ENCODE results near the gene BSN.

Gene BSN

DNA sequence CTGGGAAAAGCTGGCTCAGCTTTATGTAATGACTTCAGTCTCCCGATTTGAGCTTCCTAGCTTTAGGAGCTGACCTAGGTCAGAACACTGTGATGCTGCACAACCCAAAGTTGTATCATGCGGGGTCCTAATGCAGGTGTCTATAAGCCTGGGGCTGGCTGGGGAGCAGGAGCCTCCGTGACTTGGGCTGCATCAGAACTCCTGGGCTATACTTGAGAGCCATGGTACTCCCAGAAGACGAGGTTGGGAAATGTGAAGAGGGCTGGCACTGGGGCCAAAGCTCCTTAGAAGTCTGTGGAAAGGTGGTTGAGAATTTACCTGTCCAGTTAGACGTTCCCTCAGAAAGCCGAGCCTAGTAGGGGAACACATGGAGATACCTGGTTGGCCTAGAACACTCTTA is 57.0 kb downstream of the BSN start:
- Histone ChIP-seq H3K27ac (ENCODE audit: low read depth, low read length) (no peak overlapping the region), H3K4me1 (ENCODE audit: control insufficient read depth in 1 of 2, insufficient read depth in 2 of 2, low read length in 2 of 2) (no peaks in the 10 kb centered on the region), H3K27me3 (ENCODE audit: control insufficient read depth in 1 of 2, insufficient read depth in 2 of 2, low read length in 2 of 2) (no peaks in the 10 kb centered on the region), H3K36me3 (ENCODE audit: control insufficient read depth in 1 of 2, insufficient read depth in 2 of 2, low read length in 2 of 2) (no peaks in the 10 kb centered on the region), H3K4me3 (ENCODE audit: low read depth in 1 of 2, low read length in 2 of 2) (no peak overlapping the region), H3K9ac (ENCODE audit: low read depth in 1 of 2, low read length in 2 of 2) (no peak overlapping the region), H3K9me3 (ENCODE audit: control insufficient read depth in 1 of 2, low read length in 2 of 2) (no peaks in the 10 kb centered on the region)

DNA sequence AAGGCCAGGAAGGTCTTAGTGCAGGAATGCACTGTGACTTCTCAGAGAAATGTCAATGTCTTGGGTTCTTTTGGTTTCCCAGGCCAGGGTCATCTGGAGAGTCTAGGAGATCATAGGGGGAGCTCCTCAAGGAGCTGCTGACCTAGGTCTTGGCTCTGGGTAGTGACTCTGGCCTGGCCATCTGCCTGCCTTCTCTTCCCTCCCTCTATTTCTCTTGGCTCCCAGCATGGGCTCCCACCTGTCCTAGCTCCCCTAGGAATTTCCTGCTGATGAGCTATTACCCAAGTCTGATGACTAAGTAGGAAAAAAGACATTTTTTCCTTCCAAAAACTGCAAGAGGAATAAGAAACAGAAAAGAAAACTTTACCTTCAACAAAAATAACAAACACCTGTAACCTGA is 57.4 kb downstream of the BSN start:
- H3K4me3 ChIP-seq (ENCODE audit: low read depth in 1 of 2, low read length in 2 of 2) = no peak overlapping the region
- H3K36me3 ChIP-seq (ENCODE audit: control insufficient read depth in 1 of 2, insufficient read depth in 2 of 2, low read length in 2 of 2) = no peaks in the 10 kb centered on the region
- no peak overlapping the region for H3K9ac ChIP-seq (ENCODE audit: low read depth in 1 of 2, low read length in 2 of 2)
- no peaks in the 10 kb centered on the region for H3K4me1 ChIP-seq (ENCODE audit: control insufficient read depth in 1 of 2, insufficient read depth in 2 of 2, low read length in 2 of 2)
- no peak overlapping the region for H3K27ac ChIP-seq (ENCODE audit: low read depth, low read length)
- H3K9me3 ChIP-seq (ENCODE audit: control insufficient read depth in 1 of 2, low read length in 2 of 2) = no peaks in the 10 kb centered on the region
- no peaks in the 10 kb centered on the region for H3K27me3 ChIP-seq (ENCODE audit: control insufficient read depth in 1 of 2, insufficient read depth in 2 of 2, low read length in 2 of 2)

DNA sequence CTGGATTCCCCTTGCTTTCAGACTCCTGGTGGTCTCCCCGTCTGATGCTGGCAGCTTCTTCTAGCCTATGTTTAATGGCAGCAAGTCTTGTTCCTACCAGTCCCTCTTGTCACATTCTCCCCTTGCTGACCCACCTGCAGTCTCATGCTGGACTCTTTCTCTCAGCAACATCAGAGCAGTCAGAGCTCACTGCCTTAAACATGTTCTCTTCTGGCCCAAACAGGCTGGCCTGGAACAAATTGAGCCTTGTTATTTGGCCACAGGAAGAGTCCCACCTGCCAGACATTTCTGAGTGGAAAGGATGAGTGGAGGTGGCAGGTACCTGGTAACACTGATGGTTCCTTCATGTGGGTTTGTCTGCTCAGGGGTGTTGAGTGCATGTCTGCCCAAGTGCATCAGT is 60.7 kb downstream of the BSN start:
- H3K27me3 ChIP-seq (ENCODE audit: control insufficient read depth in 1 of 2, insufficient read depth in 2 of 2, low read length in 2 of 2) = no peaks in the 10 kb centered on the region

DNA sequence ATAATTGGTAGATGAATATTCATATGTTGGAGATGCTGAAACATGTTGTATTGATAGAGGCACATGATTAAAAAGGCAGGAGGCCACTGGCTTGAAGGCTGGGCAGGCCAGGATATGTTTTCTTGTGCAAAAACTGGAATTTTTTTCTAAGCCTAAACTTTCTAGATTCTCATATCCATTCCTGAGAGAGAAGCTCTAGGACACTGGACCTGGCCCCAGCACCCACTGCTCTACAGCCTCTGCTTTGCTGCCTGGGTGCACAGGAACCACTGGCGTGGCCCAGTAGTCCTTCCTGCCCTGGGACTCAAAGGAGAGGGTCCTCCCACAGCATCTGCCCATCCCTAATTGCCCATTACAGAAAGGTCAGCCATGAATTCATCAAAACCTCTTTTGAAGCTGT is 61.8 kb downstream of the BSN start:
- no peaks in the 10 kb centered on the region for H3K4me1 ChIP-seq (ENCODE audit: control insufficient read depth in 1 of 2, insufficient read depth in 2 of 2, low read length in 2 of 2)
- H3K27ac ChIP-seq (ENCODE audit: low read depth, low read length) = no peak overlapping the region
- H3K36me3 ChIP-seq (ENCODE audit: control insufficient read depth in 1 of 2, insufficient read depth in 2 of 2, low read length in 2 of 2) = no peaks in the 10 kb centered on the region
- H3K9ac ChIP-seq (ENCODE audit: low read depth in 1 of 2, low read length in 2 of 2) = no peak overlapping the region
- H3K4me3 ChIP-seq (ENCODE audit: low read depth in 1 of 2, low read length in 2 of 2) = no peak overlapping the region
- no peaks in the 10 kb centered on the region for H3K9me3 ChIP-seq (ENCODE audit: control insufficient read depth in 1 of 2, low read length in 2 of 2)
- no peaks in the 10 kb centered on the region for H3K27me3 ChIP-seq (ENCODE audit: control insufficient read depth in 1 of 2, insufficient read depth in 2 of 2, low read length in 2 of 2)

More for the DNA sequence above, 60.7 kb downstream of the BSN start:
- Histone ChIP-seq H3K9me3 (ENCODE audit: control insufficient read depth in 1 of 2, low read length in 2 of 2) (no peaks in the 10 kb centered on the region), H3K4me1 (ENCODE audit: control insufficient read depth in 1 of 2, insufficient read depth in 2 of 2, low read length in 2 of 2) (no peaks in the 10 kb centered on the region), H3K27ac (ENCODE audit: low read depth, low read length) (no peak overlapping the region), H3K36me3 (ENCODE audit: control insufficient read depth in 1 of 2, insufficient read depth in 2 of 2, low read length in 2 of 2) (no peaks in the 10 kb centered on the region), H3K9ac (ENCODE audit: low read depth in 1 of 2, low read length in 2 of 2) (no peak overlapping the region), H3K4me3 (ENCODE audit: low read depth in 1 of 2, low read length in 2 of 2) (no peak overlapping the region)

DNA sequence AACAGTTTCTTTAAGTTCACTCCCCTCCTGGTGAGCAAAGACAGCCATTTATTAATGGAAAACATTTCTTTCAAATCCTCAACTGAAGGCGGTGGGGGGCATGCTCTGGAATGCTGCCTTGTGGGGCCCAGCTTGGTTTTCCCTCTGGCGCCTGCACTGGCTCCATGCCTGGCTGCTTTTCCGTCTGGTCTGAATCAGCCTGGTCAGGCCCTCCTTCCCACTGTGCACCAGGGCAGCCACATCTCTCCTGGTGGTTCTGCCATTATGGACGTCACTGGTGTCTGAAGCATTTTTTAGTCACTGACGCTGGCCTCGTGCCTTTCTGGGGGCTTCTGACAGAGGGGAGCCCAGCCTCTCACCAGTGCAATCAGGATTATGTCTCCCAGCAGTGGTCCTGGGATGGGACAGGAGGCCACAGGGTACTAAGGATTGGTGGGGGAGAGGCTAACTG is 62.2 kb downstream of the BSN start:
- no peaks in the 10 kb centered on the region for H3K36me3 ChIP-seq (ENCODE audit: control insufficient read depth in 1 of 2, insufficient read depth in 2 of 2, low read length in 2 of 2)
- no peaks in the 10 kb centered on the region for H3K9me3 ChIP-seq (ENCODE audit: control insufficient read depth in 1 of 2, low read length in 2 of 2)
- no peaks in the 10 kb centered on the region for H3K4me1 ChIP-seq (ENCODE audit: control insufficient read depth in 1 of 2, insufficient read depth in 2 of 2, low read length in 2 of 2)
- H3K9ac ChIP-seq (ENCODE audit: low read depth in 1 of 2, low read length in 2 of 2) = no peak overlapping the region
- H3K27ac ChIP-seq (ENCODE audit: low read depth, low read length) = no peak overlapping the region
- H3K27me3 ChIP-seq (ENCODE audit: control insufficient read depth in 1 of 2, insufficient read depth in 2 of 2, low read length in 2 of 2) = no peaks in the 10 kb centered on the region
- no peak overlapping the region for H3K4me3 ChIP-seq (ENCODE audit: low read depth in 1 of 2, low read length in 2 of 2)

DNA sequence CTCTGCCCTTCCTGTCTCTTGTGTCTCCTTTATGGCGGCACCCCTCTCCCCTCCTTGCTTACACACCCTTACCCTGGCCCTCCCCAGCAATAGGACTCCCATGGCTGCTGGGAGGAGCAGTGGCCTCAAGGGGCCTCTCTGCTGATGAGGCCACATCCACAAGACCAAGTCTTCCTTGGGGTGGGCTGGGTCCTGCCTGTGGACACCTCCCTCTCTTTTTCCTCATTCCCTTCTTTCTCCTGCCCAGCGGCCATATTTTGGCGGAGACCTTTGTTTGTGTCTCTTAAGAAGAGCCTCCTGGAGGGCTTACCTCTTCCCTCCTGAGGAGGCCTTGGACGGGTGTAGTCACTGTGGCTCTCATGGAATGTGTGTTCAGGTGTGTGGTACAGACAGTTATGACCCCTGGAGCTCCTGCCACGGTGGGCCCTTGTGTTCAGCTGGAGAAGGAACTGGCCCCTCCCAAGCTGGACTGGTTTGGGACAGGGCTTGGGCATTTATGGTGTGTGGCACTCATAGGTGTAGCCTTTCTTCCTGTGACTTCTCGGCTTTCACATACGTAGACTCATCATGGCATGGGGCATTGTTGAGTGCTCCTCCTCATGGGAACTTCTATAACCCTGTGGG is 63.2 kb downstream of the BSN start:
- Histone ChIP-seq H3K4me1 (ENCODE audit: control insufficient read depth in 1 of 2, insufficient read depth in 2 of 2, low read length in 2 of 2) (no peaks in the 10 kb centered on the region), H3K36me3 (ENCODE audit: control insufficient read depth in 1 of 2, insufficient read depth in 2 of 2, low read length in 2 of 2) (no peaks in the 10 kb centered on the region), H3K27ac (ENCODE audit: low read depth, low read length) (no peak overlapping the region), H3K4me3 (ENCODE audit: low read depth in 1 of 2, low read length in 2 of 2) (no peak overlapping the region), H3K9ac (ENCODE audit: low read depth in 1 of 2, low read length in 2 of 2) (no peak overlapping the region), H3K27me3 (ENCODE audit: control insufficient read depth in 1 of 2, insufficient read depth in 2 of 2, low read length in 2 of 2) (no peaks in the 10 kb centered on the region), H3K9me3 (ENCODE audit: control insufficient read depth in 1 of 2, low read length in 2 of 2) (no peaks in the 10 kb centered on the region)

DNA sequence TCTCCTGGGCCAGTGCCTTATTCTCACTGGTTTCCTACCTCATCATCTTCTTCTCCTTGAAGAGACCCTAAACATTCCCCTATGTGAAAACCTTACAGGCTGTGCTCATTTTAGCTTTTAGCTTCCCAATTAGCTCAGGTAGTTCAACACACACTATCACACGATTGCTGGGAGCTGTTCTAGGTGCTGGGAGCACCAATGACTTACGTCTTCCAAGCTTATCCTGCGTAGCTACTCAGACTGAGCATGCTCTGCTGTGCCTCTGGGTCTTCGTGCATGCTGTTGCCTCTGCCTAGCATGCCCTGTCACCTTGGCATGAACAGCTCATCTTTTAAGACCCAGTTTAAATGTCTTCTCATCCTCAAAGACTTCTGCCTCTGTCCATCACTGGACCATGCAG is 64.1 kb downstream of the BSN start:
- no peaks in the 10 kb centered on the region for H3K27me3 ChIP-seq (ENCODE audit: control insufficient read depth in 1 of 2, insufficient read depth in 2 of 2, low read length in 2 of 2)
- H3K9ac ChIP-seq (ENCODE audit: low read depth in 1 of 2, low read length in 2 of 2) = no peak overlapping the region
- H3K9me3 ChIP-seq (ENCODE audit: control insufficient read depth in 1 of 2, low read length in 2 of 2) = no peaks in the 10 kb centered on the region
- no peaks in the 10 kb centered on the region for H3K36me3 ChIP-seq (ENCODE audit: control insufficient read depth in 1 of 2, insufficient read depth in 2 of 2, low read length in 2 of 2)
- H3K4me1 ChIP-seq (ENCODE audit: control insufficient read depth in 1 of 2, insufficient read depth in 2 of 2, low read length in 2 of 2) = no peaks in the 10 kb centered on the region
- no peak overlapping the region for H3K27ac ChIP-seq (ENCODE audit: low read depth, low read length)
- no peak overlapping the region for H3K4me3 ChIP-seq (ENCODE audit: low read depth in 1 of 2, low read length in 2 of 2)

DNA sequence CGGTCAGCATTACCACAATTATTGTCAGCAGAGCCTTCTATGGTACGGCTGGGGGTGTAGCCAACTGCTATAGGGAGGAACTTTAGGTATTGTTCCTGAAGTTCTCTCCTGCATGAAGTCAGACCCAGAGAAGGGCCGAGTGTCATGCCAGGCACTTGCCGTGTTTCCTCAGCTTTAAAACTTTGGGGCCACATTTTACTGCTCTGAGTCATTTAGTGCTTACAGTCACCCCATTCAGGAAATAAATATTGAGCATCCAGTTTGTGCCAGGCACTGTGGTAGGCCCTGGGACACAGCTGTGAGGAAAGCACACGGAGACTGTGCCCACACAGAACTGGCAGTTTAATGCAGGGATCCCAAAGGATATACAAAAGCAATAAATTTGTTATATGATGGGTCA is 65.4 kb downstream of the BSN start:
- Histone ChIP-seq H3K9me3 (ENCODE audit: control insufficient read depth in 1 of 2, low read length in 2 of 2) (no peaks in the 10 kb centered on the region), H3K27me3 (ENCODE audit: control insufficient read depth in 1 of 2, insufficient read depth in 2 of 2, low read length in 2 of 2) (no peaks in the 10 kb centered on the region), H3K4me1 (ENCODE audit: control insufficient read depth in 1 of 2, insufficient read depth in 2 of 2, low read length in 2 of 2) (no peaks in the 10 kb centered on the region), H3K36me3 (ENCODE audit: control insufficient read depth in 1 of 2, insufficient read depth in 2 of 2, low read length in 2 of 2) (no peaks in the 10 kb centered on the region), H3K9ac (ENCODE audit: low read depth in 1 of 2, low read length in 2 of 2) (no peak overlapping the region), H3K27ac (ENCODE audit: low read depth, low read length) (no peak overlapping the region), H3K4me3 (ENCODE audit: low read depth in 1 of 2, low read length in 2 of 2) (no peak overlapping the region)

DNA sequence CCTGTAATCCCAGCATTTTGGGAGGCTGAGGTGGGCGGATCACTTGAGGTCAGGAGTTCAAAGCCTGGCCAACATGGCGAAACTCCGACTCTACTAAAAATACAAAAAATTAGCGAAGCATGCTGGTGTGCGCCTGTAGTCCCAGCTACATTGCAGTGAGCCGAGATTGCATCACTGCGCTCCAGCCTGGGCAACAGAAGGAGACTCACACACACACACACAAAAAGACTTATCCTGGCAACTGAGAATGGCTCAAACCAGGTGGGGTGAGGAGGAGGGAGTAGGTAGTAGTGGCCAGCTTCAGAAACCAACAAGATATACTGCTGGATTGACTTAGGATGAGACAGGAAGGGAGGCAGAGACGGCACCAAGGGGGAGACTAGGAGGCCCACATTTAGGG is 66.5 kb downstream of the BSN start:
- H3K9me3 ChIP-seq (ENCODE audit: control insufficient read depth in 1 of 2, low read length in 2 of 2) = no peaks in the 10 kb centered on the region
- H3K4me1 ChIP-seq (ENCODE audit: control insufficient read depth in 1 of 2, insufficient read depth in 2 of 2, low read length in 2 of 2) = no peaks in the 10 kb centered on the region
- H3K4me3 ChIP-seq (ENCODE audit: low read depth in 1 of 2, low read length in 2 of 2) = no peak overlapping the region
- no peak overlapping the region for H3K27ac ChIP-seq (ENCODE audit: low read depth, low read length)
- H3K36me3 ChIP-seq (ENCODE audit: control insufficient read depth in 1 of 2, insufficient read depth in 2 of 2, low read length in 2 of 2) = no peaks in the 10 kb centered on the region
- no peak overlapping the region for H3K9ac ChIP-seq (ENCODE audit: low read depth in 1 of 2, low read length in 2 of 2)
- H3K27me3 ChIP-seq (ENCODE audit: control insufficient read depth in 1 of 2, insufficient read depth in 2 of 2, low read length in 2 of 2) = no peaks in the 10 kb centered on the region

DNA sequence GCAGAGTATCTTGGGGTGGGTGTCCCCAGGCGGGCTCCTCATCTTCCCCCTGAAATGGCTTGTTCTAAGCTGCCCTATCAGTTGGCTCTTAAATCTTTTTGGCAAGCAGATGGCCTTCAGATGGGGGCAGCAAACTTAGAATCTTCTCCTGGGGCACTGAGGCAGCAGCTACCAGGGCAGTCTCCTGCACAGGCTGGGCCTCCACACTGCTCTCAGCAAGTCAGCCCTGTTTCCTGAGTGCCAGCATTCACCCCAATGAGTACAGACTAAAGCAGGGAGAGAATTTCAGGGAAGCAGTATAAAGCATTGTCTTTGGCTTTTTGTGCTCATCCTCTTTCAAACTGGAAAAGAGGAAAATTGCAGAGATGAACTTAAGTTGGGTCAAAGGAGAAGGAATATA is 68.8 kb downstream of the BSN start:
- Histone ChIP-seq H3K27ac (ENCODE audit: low read depth, low read length) (no peak overlapping the region), H3K9me3 (ENCODE audit: control insufficient read depth in 1 of 2, low read length in 2 of 2) (no peaks in the 10 kb centered on the region), H3K4me1 (ENCODE audit: control insufficient read depth in 1 of 2, insufficient read depth in 2 of 2, low read length in 2 of 2) (no peaks in the 10 kb centered on the region), H3K36me3 (ENCODE audit: control insufficient read depth in 1 of 2, insufficient read depth in 2 of 2, low read length in 2 of 2) (no peaks in the 10 kb centered on the region), H3K27me3 (ENCODE audit: control insufficient read depth in 1 of 2, insufficient read depth in 2 of 2, low read length in 2 of 2) (no peaks in the 10 kb centered on the region), H3K4me3 (ENCODE audit: low read depth in 1 of 2, low read length in 2 of 2) (no peak overlapping the region), H3K9ac (ENCODE audit: low read depth in 1 of 2, low read length in 2 of 2) (no peak overlapping the region)

DNA sequence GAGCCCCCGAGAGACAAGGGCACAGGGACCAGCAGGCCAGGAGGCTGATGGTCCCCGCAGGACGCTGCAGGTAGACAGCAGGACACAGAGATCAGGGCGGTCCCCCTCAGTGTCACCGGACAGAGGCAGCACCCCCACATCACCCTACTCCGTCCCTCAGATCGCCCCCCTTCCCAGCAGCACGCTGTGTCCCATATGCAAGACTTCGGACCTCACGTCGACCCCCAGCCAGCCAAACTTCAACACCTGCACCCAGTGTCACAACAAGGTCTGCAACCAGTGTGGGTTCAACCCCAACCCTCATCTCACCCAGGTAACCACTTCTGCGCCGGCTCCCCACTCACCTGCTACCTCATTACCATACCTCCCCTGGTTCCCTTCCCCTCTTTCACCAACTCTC is 70.8 kb downstream of the BSN start:
- Histone ChIP-seq H3K9me3 (ENCODE audit: control insufficient read depth in 1 of 2, low read length in 2 of 2) (no peaks in the 10 kb centered on the region), H3K27ac (ENCODE audit: low read depth, low read length) (no peak overlapping the region)

More for the DNA sequence above, 70.8 kb downstream of the BSN start:
- H3K4me1 ChIP-seq (ENCODE audit: control insufficient read depth in 1 of 2, insufficient read depth in 2 of 2, low read length in 2 of 2) = no peaks in the 10 kb centered on the region
- no peaks in the 10 kb centered on the region for H3K27me3 ChIP-seq (ENCODE audit: control insufficient read depth in 1 of 2, insufficient read depth in 2 of 2, low read length in 2 of 2)
- no peak overlapping the region for H3K4me3 ChIP-seq (ENCODE audit: low read depth in 1 of 2, low read length in 2 of 2)
- H3K36me3 ChIP-seq (ENCODE audit: control insufficient read depth in 1 of 2, insufficient read depth in 2 of 2, low read length in 2 of 2) = no peaks in the 10 kb centered on the region
- no peak overlapping the region for H3K9ac ChIP-seq (ENCODE audit: low read depth in 1 of 2, low read length in 2 of 2)

All from duodenal mucosa (tissue), 2 donors.